Forelimb muscle (tissue), 1 donor: ENCODE measurements around the gene RND2. TPM values are rescaled to one million over a fixed set of nuclear protein-coding genes. Genes with fewer than 3 reads are reported as not detected.

Experiments used
- DNase-seq: peaks from one replicate; pipeline ENCODE4 v3.0.0-alpha.2; 2013; ENCODE audit warnings: low read depth
- polyA plus RNA-seq: library from polyadenylated mRNA; unstranded; fragments of 120-200 nt; gene quantifications from one replicate; pipeline ENCODE4 v1.2.1, GENCODE V29; 2013; ENCODE audit not compliant: insufficient read length

Gene RND2
- polyA plus RNA-seq, 1 donor = 0.49 TPM

DNA sequence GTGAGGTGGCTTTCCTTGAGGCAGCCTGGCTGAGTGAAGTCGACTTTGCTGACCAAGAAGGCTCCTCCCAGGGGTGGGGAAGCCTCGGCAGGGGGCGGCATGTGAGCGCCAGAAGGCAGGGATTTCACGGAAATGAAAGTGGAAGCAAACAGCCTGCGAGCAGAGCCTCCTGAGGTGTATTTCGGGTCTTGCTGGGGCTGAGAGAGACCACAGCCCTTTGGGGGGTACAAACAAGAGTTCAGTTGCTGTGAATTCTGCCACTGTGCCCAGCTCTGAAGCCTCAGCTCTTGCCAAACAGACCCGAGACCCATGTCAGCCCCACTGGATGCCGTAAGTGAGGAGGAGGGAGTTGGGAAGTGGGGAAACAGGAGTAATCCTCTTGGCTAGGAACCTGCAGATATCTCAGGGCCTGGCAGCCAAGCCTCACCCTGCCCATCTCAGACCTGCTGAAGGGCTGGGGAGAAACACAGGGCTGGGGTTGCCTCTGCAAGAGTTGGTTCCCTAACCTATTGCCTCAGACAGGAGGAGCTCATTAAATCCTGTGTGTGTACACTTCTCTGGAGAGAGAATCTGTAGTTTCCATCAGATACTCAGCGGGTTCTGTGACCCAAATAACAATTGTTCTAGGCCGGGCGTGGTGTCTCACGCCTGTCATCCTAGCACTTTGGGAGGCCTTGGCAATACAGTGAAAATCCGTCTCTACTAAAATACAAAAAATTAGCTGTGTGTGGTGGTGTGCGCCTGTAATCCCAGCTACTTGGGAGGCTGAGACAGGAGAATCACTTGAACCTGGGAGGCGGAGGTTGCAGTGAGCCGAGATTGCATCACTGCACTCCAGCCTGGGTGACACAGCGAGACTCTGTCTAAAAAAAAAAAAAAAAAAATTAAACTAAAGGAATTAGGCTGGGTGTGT lies 18.1 kb upstream of the RND2 start, which contains the start of gene IFI35:
Gene IFI35, plus strand, starts transcription at position 146 of the 913 bp plus-strand sequence. Its CDS starts 164 bp downstream, at position 310.
- DNase-seq = no peak

- no peak for DNase-seq
Observed at GRCh38 chr17:43010667-43011308, 14.2 kb upstream of the RND2 start.

GRCh38 chr17:43011728-43012472 lies 13.1 kb upstream of the RND2 start:
- DNase-seq = no peak

DNA sequence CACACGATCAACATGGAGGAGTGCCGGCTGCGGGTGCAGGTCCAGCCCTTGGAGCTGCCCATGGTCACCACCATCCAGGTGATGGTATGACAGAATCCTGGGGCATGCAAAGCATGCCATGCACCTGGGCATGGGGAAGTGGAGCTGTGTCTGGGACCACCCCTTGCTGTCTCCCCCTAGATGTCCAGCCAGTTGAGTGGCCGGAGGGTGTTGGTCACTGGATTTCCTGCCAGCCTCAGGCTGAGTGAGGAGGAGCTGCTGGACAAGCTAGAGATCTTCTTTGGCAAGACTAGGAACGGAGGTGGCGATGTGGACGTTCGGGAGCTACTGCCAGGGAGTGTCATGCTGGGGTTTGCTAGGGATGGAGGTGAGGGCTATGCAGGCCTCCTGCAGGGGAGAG lies 11.7 kb upstream of the RND2 start:
- no peak for DNase-seq

- no peak for DNase-seq
Observed at GRCh38 chr17:43014020-43014648, 10.9 kb upstream of the RND2 start.

- no peak for DNase-seq
Observed at GRCh38 chr17:43014649-43015542, 10.1 kb upstream of the RND2 start.

GRCh38 chr17:43015579-43015978 lies 9.5 kb upstream of the RND2 start:
- DNase-seq = no peak

DNA sequence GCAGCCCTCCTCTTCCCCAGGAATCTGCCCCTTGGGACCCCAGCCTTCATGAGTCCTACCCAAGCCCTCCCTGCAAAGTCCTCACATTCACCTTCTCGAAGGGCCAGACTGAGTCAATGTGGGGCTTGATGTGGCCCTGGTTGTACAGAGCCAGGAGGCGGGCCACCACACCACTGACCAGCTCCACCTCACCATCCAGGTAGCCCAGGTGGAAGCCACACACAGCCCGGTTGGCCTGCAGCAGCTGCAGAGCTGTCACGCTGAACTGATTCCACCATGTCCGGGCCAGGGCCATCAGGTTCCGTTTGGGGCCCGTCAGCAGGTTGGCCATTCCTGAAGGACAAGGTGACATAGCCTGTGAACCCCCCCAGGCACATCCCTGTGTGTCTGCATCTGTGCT lies 8.8 kb upstream of the RND2 start:
- no peak for DNase-seq

DNA sequence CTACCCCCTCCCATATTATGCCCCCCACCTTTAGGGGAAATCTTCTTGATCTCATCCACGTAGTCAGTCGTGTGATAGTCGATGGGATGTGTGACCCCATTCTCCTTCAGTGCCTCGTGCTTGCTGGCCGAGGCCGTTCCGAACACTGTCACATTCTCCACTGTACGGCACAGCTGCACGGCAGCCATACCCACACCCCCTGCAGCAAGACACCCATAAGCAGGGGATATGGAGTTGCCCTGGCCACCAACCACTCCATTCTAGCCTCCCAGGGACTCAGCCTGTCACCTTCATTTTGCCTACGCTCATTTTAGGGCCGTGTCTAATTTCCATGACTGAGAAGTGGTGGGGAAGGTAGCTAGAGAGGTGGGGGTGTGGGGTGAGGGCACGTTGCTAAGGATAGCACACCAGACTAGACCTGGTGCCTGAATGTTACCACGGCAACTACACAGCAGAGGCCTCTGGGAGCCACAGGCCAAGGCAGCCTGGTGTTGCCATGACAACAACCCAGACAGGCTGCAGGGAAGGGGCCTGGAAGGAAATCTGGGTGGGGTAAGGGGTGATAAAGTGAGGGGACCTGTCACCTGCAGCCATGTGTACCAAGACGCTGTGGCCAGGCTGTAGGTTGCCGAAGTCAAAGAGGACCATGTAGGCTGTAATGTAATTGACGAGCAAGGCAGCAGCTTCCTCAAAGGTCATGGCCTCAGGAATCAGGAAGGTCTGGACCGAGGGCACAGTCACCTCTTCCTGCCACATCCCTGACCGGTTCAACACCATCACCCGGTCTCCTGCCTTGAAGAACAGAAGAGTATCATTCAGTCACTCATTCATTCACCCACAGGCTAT lies 6.8 kb upstream of the RND2 start:
- DNase-seq = no peak

- no peak for DNase-seq
Observed at GRCh38 chr17:43018932-43019331, 6.1 kb upstream of the RND2 start.

DNA sequence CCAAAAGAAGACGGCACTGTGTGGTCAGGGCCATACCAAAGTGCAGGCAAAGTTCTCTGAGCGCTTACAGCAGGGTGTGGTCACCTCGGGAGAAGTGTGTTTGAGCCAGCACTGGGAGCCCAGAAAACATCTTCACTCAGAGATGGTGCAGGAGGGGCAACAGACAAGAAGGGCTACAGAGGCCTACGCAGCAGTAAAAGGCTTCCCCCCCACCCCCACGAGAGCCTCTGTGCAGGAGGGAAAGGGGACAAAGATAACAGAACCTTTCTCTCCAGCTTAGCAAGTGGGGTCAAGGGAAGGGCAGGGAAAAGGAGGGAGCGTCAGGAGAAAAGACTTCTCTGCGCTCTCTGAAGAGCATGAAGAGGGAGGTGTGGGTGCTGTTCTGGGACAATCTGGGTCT lies 5.6 kb upstream of the RND2 start:
- DNase-seq = no peak

- DNase-seq = no peak
Observed at GRCh38 chr17:43020030-43020621, 4.9 kb upstream of the RND2 start.

GRCh38 chr17:43020789-43021740 lies 4.0 kb upstream of the RND2 start:
- no peak for DNase-seq

DNA sequence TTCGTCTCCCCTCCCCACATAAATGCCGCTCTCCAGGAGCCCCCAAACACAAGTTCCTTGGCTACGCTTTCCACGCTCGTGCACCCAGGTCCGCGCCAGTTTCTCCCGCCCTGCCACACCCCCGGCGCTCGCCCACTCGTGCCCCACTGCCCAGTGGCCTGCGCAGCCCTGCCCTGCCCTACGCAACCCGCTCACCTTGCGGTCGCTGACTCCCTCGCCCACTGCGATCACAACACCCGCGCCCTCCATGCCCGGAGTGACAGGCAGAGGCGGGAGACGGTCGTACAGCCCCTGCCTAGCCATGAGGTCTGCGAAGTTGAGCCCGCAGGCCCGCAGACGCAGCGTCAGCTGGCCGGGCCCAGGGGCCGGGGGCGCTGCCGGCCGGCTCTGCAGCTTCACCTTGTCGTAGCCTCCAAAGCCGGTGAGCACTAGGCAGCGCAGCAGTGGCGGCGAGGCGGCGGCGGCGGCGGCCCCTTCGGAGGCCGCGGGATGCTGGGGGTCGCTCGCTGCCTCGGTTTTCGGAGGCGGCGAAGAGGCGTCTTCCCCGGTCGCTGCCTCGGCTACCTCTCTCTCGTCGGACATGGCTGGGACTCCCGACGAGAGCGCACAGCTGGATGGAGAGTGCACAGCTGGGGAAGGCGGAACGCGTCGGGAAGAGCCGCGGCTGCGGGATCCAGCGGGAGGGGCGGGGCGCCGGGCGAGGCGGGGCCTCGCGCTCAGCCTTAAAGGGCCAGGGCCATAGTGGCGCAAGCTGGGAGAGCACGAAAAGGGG lies 3.1 kb upstream of the RND2 start, which contains the start of gene VAT1:
Gene VAT1, minus strand, starts transcription at position 645 of the 772 bp plus-strand sequence. Its CDS starts 63 bp downstream, at position 582.
- DNase-seq = no peak

DNA sequence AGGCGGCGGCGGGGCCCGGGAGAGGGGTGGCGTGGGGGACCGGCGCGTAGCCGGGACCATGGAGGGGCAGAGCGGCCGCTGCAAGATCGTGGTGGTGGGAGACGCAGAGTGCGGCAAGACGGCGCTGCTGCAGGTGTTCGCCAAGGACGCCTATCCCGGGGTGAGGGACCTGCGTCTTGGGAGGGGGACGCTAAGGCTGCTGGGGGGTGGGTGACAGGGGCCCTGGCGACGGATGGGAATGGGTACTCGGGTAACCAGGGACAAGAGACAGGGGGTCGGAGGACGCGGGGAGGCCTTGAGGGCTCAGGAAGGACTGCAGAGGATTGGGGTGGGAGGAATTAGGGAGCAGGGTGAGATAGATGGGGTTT lies 243 bp downstream of the RND2 start:
- DNase-seq = no peak

- no peak for DNase-seq
Observed at GRCh38 chr17:43025766-43026537, 921 bp downstream of the RND2 start.

GRCh38 chr17:43026595-43026994 lies 1.6 kb downstream of the RND2 start:
- DNase-seq = no peak
